K562 (cell line): ENCODE results near the gene AFF1. TPM values are rescaled to one million over a fixed set of nuclear protein-coding genes. Genes with fewer than 3 reads are reported as not detected.

Experiments used
- ATAC-seq: fragments of 200-7000 bp; cut with Tn5 transposase; 3 replicates; pipeline ENCODE4 v1.9.1; 2020; ENCODE audit warnings: moderate library complexity
- BruUV-seq: library from RNA; stranded (reverse); fragments of 400-500 nt; replicated peaks from 2 replicates; lab custom pipeline; 2021; lab: Mats Ljungman, UMichigan
- CTCF ChIA-PET: fragments of 300-600 bp; formaldehyde crosslinking; extraction: SDS; loops from one replicate; lab custom pipeline; 2021; ENCODE audit warnings: low intra/inter-chr PET ratio; lab: Yijun Ruan, JAX
- POLR2A ChIA-PET: fragments of 300-600, 350-650 bp; sonication (Branson Sonifier 250); formaldehyde crosslinking; extraction: SDS; loops from one replicate; lab custom pipeline; 2021; ENCODE audit warnings: antibody characterized with exemption, inconsistent platforms; lab: Yijun Ruan, JAX
- DNase-seq, 4 experiments: peaks; one replicate each; pipeline versions ENCODE4 v3.0.0 to v3.0.0-alpha.2; 2011 to 2018; ENCODE audit warnings: low spot score in 3 of 4, mixed read lengths in 3 of 4; ENCODE audit errors: extremely low read depth in 1 of 4
- FAIRE-seq: peaks from 2 replicates; lab custom pipeline; 2011; peaks lifted over from hg19 to GRCh38; lab: Jason Lieb, UNC
- H2AFZ ChIP-seq: 2 replicates; pipeline ENCODE4 v1.6.0; 2011; ENCODE audit warnings: low read depth, low read length, control low read depth, inconsistent platforms
- H3K27ac ChIP-seq: fragments of 200-600 bp; 3 replicates; pipeline ENCODE4 v1.8.0; 2011; ENCODE audit warnings: low read depth, mild to moderate bottlenecking, control low read depth, inconsistent platforms, low read length, moderate library complexity, mixed read lengths; ENCODE audit errors: extremely low read depth
- H3K27me3 ChIP-seq, 2 experiments: fragments of 300-600 bp in 1 of 2; 2 replicates in 1 of 2; 3 replicates in 1 of 2; pipeline versions ENCODE4 v1.6.0 to v1.8.0; 2011; ENCODE audit warnings: inconsistent platforms in 2 of 2, low read length in 2 of 2, mild to moderate bottlenecking in 1 of 2, mixed read lengths in 1 of 2, moderate library complexity in 1 of 2; ENCODE audit not compliant: control insufficient read depth in 2 of 2, insufficient read depth in 2 of 2
- H3K36me3 ChIP-seq: fragments of 300-600 bp; 3 replicates; pipeline ENCODE4 v1.8.0; 2011; ENCODE audit warnings: mild to moderate bottlenecking, low read length, inconsistent platforms; ENCODE audit not compliant: control insufficient read depth, insufficient read depth
- H3K4me1 ChIP-seq, 2 experiments: fragments of 200-600 bp in 1 of 2; replicated peaks in 1 of 2; 2 replicates in 1 of 2; 3 replicates in 1 of 2; pipeline versions ENCODE4 v1.5.1 to v1.8.0; 2011; ENCODE audit warnings: inconsistent platforms in 2 of 2, low read length in 2 of 2, mild to moderate bottlenecking in 1 of 2, mixed read lengths in 1 of 2, moderate library complexity in 1 of 2; ENCODE audit not compliant: control insufficient read depth in 2 of 2, insufficient read depth in 2 of 2
- H3K4me2 ChIP-seq: 2 replicates; pipeline ENCODE4 v1.6.1; 2011; ENCODE audit warnings: low read length, control low read depth, inconsistent platforms, mixed read lengths; ENCODE audit not compliant: insufficient read depth
- H3K4me3 ChIP-seq: fragments of 200-600 bp; sonication (generic), shearing (Covaris generic); 2 replicates; pipeline ENCODE4 v1.5.1; 2016; ENCODE audit warnings: control low read depth, inconsistent platforms
- H3K79me2 ChIP-seq: fragments of 200-600 bp; 3 replicates; pipeline ENCODE4 v1.8.0; 2011; ENCODE audit warnings: low read length, inconsistent platforms; ENCODE audit not compliant: control insufficient read depth, insufficient read depth
- H3K9ac ChIP-seq, 2 experiments: 2 replicates each; pipeline versions ENCODE4 v1.6.0 to v1.6.1; 2011; ENCODE audit warnings: low read depth in 2 of 2, low read length in 2 of 2, control low read depth in 1 of 2, inconsistent platforms in 1 of 2, mild to moderate bottlenecking in 1 of 2, mixed read lengths in 1 of 2; ENCODE audit not compliant: insufficient read depth in 1 of 2
- H3K9me1 ChIP-seq: one replicate; pipeline ENCODE4 v1.6.0; 2011; ENCODE audit warnings: inconsistent platforms, mild to moderate bottlenecking, low read length, moderate library complexity; ENCODE audit not compliant: control insufficient read depth, insufficient read depth
- H3K9me3 ChIP-seq: replicated peaks from 2 replicates; pipeline ENCODE4 v1.5.1; 2011; ENCODE audit warnings: low read depth, low read length, inconsistent platforms; ENCODE audit not compliant: control insufficient read depth, insufficient read depth
- H4K20me1 ChIP-seq: replicated peaks from 2 replicates; pipeline ENCODE4 v1.6.1; 2011; ENCODE audit warnings: low read length, inconsistent platforms, mixed read lengths; ENCODE audit not compliant: control insufficient read depth, insufficient read depth
- BRD4 ChIP-seq: fragments of 200-600 bp; sonication (generic); IDR thresholded peaks from 2 replicates; pipeline ENCODE4 v1.6.1; 2017; ENCODE audit warnings: inconsistent platforms
- GATA2 ChIP-seq: sonication (generic); formaldehyde crosslinking; IDR thresholded peaks from 2 replicates; pipeline ENCODE4 v1.4.0; 2020; ENCODE audit warnings: mild to moderate bottlenecking, missing genetic modification reagents
- MAZ ChIP-seq, 2 experiments: fragments of 450-650 bp in 1 of 2; sonication (generic) in 1 of 2; formaldehyde crosslinking; IDR thresholded peaks in 1 of 2; conservative IDR thresholded peaks in 1 of 2; 2 replicates each; pipeline versions ENCODE4 v1.4.0 to v1.5.0; 2020; ENCODE audit warnings: mild to moderate bottlenecking in 1 of 2, missing genetic modification reagents in 1 of 2
- MEF2A ChIP-seq: IDR thresholded peaks from 2 replicates; pipeline ENCODE4 v1.6.1; 2011; ENCODE audit warnings: low read depth, mild to moderate bottlenecking, low read length, moderate library complexity; ENCODE audit not compliant: control insufficient read depth
- PBX2 ChIP-seq, 2 experiments: IDR thresholded peaks in 1 of 2; conservative IDR thresholded peaks in 1 of 2; 2 replicates each; pipeline ENCODE4 v1.6.1; 2016; ENCODE audit warnings: low read depth in 2 of 2, mild to moderate bottlenecking in 1 of 2, missing compliant biosample characterization in 1 of 2, missing genetic modification characterization in 1 of 2, moderate library complexity in 1 of 2
- RBM15 ChIP-seq: fragments of 200-400 bp; formaldehyde crosslinking; IDR thresholded peaks from 2 replicates; pipeline ENCODE4 v1.6.1; 2018; ENCODE audit warnings: mild to moderate bottlenecking, low read length, moderate library complexity; ENCODE audit not compliant: insufficient read depth
- RCOR1 ChIP-seq, 2 experiments: IDR thresholded peaks; 2 replicates each; pipeline ENCODE4 v1.6.1; 2012; ENCODE audit warnings: low read depth in 2 of 2, low read length in 2 of 2, borderline replicate concordance in 1 of 2, improper control_type of control experiment in 1 of 2
- SMAD4 ChIP-seq: fragments of 250-450 bp; sonication (Bioruptor Pico); conservative IDR thresholded peaks from 2 replicates; pipeline ENCODE4 v1.8.0; 2021; ENCODE audit warnings: inconsistent platforms, mild to moderate bottlenecking, moderate library complexity
- SNRNP70 ChIP-seq: fragments of 200-400 bp; formaldehyde crosslinking; optimal IDR thresholded peaks from 2 replicates; pipeline ENCODE3; 2017; ENCODE audit warnings: low read depth, low read length
- UBTF ChIP-seq, 2 experiments: IDR thresholded peaks; 2 replicates each; pipeline ENCODE4 v1.6.1; 2012; ENCODE audit warnings: improper control_type of control experiment in 2 of 2, low read depth in 2 of 2, low read length in 2 of 2, borderline replicate concordance in 1 of 2
- ZFX ChIP-seq: sonication (generic); formaldehyde crosslinking; IDR thresholded peaks from 2 replicates; pipeline ENCODE4 v1.8.0; 2022; ENCODE audit warnings: mild to moderate bottlenecking, missing genetic modification reagents, moderate library complexity
- ZNF717 ChIP-seq: fragments of 250-450 bp; sonication (Bioruptor Pico); IDR thresholded peaks from 2 replicates; pipeline ENCODE4 v1.5.0; 2021
- WGBS: fragments of 100-300 bp; shearing (Covaris generic); methylation state at CpG from one replicate; pipeline ENCODE4 v1.1.6; 2016; ENCODE audit warnings: low coverage, mixed read lengths; ENCODE audit not compliant: insufficient coverage; ENCODE audit errors: missing lambda C conversion rate; 5-methylcytosine and 5-hydroxymethylcytosine counted together
- in situ Hi-C: fragments of 300-500 bp; cut with MboI; formaldehyde crosslinking; loops from 4 replicates; pipeline ENCODE4 v1.15.0; 2018; ENCODE audit warnings: inconsistent platforms, mixed read lengths
- intact Hi-C: fragments of 100-400 bp; cut with micrococcal nuclease; formaldehyde crosslinking; loops from 2 replicates; pipeline ENCODE4 v1.14.2; 2022
- polyA plus RNA-seq, 8 experiments: library from polyadenylated mRNA; depleted of rRNA in 4 of 8; stranded (reverse) in 5 of 8; unstranded in 3 of 8; fragments of >200 nt; fragmentation: Nextera tagmentation in 2 of 8; fragmentation: Illumina TruSeq in 1 of 8; extraction: Ambion mirVana in 2 of 8; extraction: Trizol in 1 of 8; gene quantifications; 2 replicates each; pipeline versions ENCODE4 v1.2.1 to v1.2.3, GENCODE V29; 2011 to 2014; ENCODE audit warnings: inconsistent platforms in 1 of 8, missing spikeins in 1 of 8
- total RNA-seq, 7 experiments: library from RNA; depleted of rRNA in 6 of 7; stranded (reverse); fragments of >200 nt in 6 of 7; fragmentation: Illumina TruSeq in 2 of 7; extraction: Trizol in 2 of 7; gene quantifications; 2 replicates each; pipeline versions ENCODE4 v1.2.1 to v1.2.3, GENCODE V29; 2011 to 2021; ENCODE audit warnings: low replicate concordance in 1 of 7

The AFF1 gene
- total and polyA plus RNA-seq, 9 of the 15 experiments (the other 6 are each of a cell fraction or from before 2014, with no cell fraction given): 4.1 to 47.5 (median 17.2) TPM

- TF ChIP-seq PBX2 (CRISPR knock-in tag; IDR thresholded peaks at IDR 0.05; ENCODE audit: low read depth) (no peak), PBX2 (tag; conservative IDR thresholded peaks at IDR 0.05; ENCODE audit: low read depth) (0 out of 2 replicates have a peak, but pooled peaks have one; percentile 12), SNRNP70 (no peak)
These were observed 25.0 kb downstream of the AFF1 start (continued) for GRCh38 chr4:86959588-86960500.

- no peaks in the 10 kb centered on the region for H4K20me1 ChIP-seq
- H3K36me3 ChIP-seq: peaks cover 11% of the 10 kb centered on the region; the same call in 1 of the 3 replicates
- H3K9me1 ChIP-seq: no peaks in the 10 kb centered on the region
- peak in 2 of 4 experiments; percentile 53 to 63 for DNase-seq
- ATAC-seq: peak; percentile 73
- no TSS peak for BruUV-seq
- FAIRE-seq: peak; percentile 67
- ChIA-PET CTCF (no interaction called here), POLR2A (interaction anchor here (0.6 to 1.6 kb wide), 9 partner anchors 9 to 90 kb away, joined by 3 to 7 read pairs (median 4); no protein-coding TSS in a partner anchor)
- WGBS: 0% methylated on average over 2 of the region's 2 CpGs
- intact Hi-C loops: loop anchor here (2.0 to 5.0 kb wide), 3 partner anchors 14 to 46 kb away; no protein-coding TSS in a partner anchor
- H3K79me2 ChIP-seq: peaks cover 69% of the 10 kb centered on the region
- H3K9ac ChIP-seq: peak overlapping the region in 1 of 2 experiments; percentile 57; a peak in 2 of 4 replicates
- H3K4me3 ChIP-seq: no peak overlapping the region
- no peaks in the 10 kb centered on the region for H3K9me3 ChIP-seq
- peak overlapping the region; percentile 50 for H3K4me2 ChIP-seq
- 0 out of 2 replicates have a peak overlapping the region, but pooled peaks have one; percentile 19 for H2AFZ ChIP-seq
- H3K27me3 ChIP-seq: no peaks in the 10 kb centered on the region
- peaks cover 8 to 45% of the 10 kb centered on the region in 2 experiments; a peak in 4 of 5 replicates for H3K4me1 ChIP-seq
- in situ Hi-C loops: no loop called here
- H3K27ac ChIP-seq: peak overlapping the region; percentile 87
- 0 out of 2 replicates have a peak, but pooled peaks have one; percentile 2 for TF ChIP-seq BRD4
- 0 out of 4 replicates have a peak, but pooled peaks of 1 of the 2 experiments have one; percentile 31 for TF ChIP-seq MAZ (CRISPR knock-in tag; conservative IDR thresholded peaks at IDR 0.05 in 1 of 2, IDR thresholded peaks at IDR 0.05 in 1 of 2)
- TF ChIP-seq ZFX (CRISPR knock-in tag): peak; percentile 42; the same call in 1 of the 2 replicates
- no peak for TF ChIP-seq ZNF717
- TF ChIP-seq RCOR1 (IDR thresholded peaks at IDR 0.05; ENCODE audit: borderline replicate concordance in 1 of 2, low read depth in 2 of 2, low read length in 2 of 2): peak in 1 of 2 experiments; percentile 13; a peak in 1 of 4 replicates
- 0 out of 4 replicates have a peak, but pooled peaks have one; percentile 34 to 36 for TF ChIP-seq UBTF (IDR thresholded peaks at IDR 0.05; ENCODE audit: borderline replicate concordance in 1 of 2, low read depth in 2 of 2, low read length in 2 of 2)
- TF ChIP-seq MEF2A: 0 out of 2 replicates have a peak, but pooled peaks have one; percentile 14
- no peak for TF ChIP-seq GATA2 (CRISPR knock-in tag)
- 0 out of 2 replicates have a peak, but pooled peaks have one; percentile 30 for TF ChIP-seq SMAD4 (CRISPR knock-in tag)
- no peak for TF ChIP-seq RBM15
These were observed 25.7 kb downstream of the AFF1 start for GRCh38 chr4:86960557-86960961.
